GM11168 (cell line): Measurements from ENCODE around the gene KRTAP10-11.
"Not testable (repeated sequence)": the region's sequence is repeated elsewhere in the genome, so short reads cannot be mapped to it uniquely, and the experiment has no call there.

ENCODE experiments used
- in situ Hi-C: fragments of 300-500 bp; cut with MboI; formaldehyde crosslinking; loops from one replicate; pipeline ENCODE4 v1.12.0; 2022; ENCODE audit warnings: low sequenced_read_pairs; ENCODE audit not compliant: unreplicated experiment

Gene KRTAP10-11

GRCh38 chr21:44658913-44659595 is 12.8 kb downstream of the KRTAP10-11 start:
- in situ Hi-C loops, result no loop called here

DNA sequence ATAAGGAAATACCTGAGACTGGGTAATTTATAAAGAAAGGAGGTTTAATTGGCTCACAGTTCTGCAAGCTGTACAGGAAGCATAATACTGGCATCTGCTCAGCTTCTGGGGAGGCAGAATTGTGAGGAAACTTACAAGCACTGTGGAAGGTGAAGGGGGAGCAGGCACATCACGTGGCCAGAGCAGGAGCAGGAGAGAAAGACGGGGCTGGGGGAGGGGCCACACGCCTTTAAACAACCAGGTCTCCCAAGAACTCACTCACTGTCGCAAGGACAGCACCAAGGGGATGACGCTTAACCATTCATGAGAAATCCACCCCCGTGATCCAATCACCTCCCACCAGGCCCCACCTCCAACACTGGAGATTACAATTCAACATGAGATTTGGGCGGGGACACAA is 15.4 kb downstream of the KRTAP10-11 start:
- in situ Hi-C loops, result not testable (repeated sequence)

DNA sequence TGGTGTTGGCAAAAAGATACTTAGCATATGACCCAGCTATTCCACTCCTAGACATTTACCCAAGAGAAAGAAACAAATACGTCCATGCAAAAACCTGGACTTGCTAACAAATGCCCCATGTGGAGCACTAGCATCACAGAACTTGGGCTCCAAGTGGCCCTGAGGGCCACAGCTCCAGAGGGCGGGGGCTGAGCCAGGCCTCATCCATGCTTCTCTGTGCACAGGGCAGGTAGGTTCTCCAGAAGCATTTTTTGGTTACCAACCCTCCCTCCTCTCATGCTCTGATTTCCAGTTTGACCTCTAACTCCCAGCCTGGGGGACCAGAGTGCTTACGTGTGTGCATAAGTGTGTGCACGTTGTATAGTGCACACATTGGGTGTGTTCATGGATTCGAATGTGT is 18.5 kb downstream of the KRTAP10-11 start:
- in situ Hi-C loops, result no loop called here

DNA sequence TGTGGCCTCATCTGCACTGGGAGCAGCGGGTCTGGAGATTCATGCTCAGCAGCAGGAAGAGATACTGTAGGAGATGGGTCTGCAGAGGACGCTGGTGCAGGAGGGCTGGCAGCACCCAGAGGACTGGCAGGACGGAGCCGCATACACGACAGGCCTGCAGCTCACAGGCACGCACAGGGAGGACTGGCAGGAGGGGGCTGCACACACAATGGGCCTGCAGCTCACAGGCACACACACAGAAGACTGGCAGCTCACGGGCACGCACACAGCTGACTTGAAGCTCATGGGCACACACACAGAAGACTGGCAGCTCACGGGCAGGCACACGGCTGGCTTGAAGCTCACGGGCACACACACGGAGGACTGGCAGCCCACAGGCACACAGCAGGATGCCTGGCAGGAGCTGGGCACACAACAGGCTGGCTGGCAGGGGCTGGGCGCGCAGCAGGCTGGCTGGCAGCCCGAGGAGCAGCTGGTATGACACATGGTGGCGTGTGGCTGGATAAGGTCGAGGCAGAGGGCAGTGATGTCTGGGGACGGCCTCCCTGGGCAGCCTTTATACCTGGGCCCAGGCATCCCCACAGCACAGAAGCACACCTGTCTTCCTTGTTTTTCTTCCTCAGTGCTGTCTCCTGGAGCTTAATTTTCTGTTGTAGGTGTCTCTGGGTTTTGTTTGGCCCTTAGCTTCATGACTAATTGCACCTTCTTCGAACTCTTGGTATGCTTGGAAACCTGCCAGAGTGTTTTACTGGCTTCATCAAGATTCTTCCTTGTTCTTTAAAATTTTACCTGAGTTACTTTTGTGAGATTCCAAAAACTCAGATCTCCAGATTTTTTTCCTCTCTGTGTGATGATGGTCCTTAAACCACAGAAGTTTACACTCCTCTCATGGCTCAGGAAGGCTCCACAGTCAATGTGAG is 20.4 kb downstream of the KRTAP10-11 start, which contains the start of gene KRTAP12-2:
Gene KRTAP12-2, minus strand, starts transcription at position 527 of the 920 bp plus-strand sequence. Its CDS starts 41 bp downstream, at position 486.
- in situ Hi-C loops, result no loop called here

- in situ Hi-C loops, result no loop called here
Observed at GRCh38 chr21:44667612-44668011, 21.4 kb downstream of the KRTAP10-11 start.

- in situ Hi-C loops, result no loop called here
Observed at GRCh38 chr21:44670642-44671432, 24.6 kb downstream of the KRTAP10-11 start.

DNA sequence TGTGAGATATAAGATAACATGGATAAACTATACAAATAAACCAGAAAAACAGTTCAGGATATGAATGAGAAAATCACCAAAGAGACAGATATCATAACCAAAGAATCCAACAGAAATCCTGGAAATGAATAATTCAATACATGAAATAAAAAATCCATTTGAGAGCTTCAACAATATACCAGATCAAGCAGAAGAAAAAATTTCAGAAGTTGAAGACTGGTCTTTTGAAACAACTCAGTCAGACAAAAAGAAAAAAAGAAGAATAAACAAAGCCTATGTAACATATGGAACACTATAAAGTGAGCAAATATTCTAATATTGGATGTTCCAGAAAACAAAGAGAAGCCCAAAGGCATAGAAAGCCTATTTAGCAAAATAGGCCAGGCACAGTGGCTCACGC is 25.7 kb downstream of the KRTAP10-11 start:
- in situ Hi-C loops, result no loop called here

GRCh38 chr21:44677881-44678280 is 31.7 kb downstream of the KRTAP10-11 start:
- in situ Hi-C loops, result no loop called here

- in situ Hi-C loops, result no loop called here
Observed at GRCh38 chr21:44681152-44681551, 34.9 kb downstream of the KRTAP10-11 start.

GRCh38 chr21:44681861-44682579 is 35.8 kb downstream of the KRTAP10-11 start, which contains the start of gene KRTAP12-1:
Gene KRTAP12-1 (minus strand): TSS chr21:44682163. CDS start chr21:44682123, 40 bp downstream.
- in situ Hi-C loops, result no loop called here

- in situ Hi-C loops, result no loop called here
Observed at GRCh38 chr21:44682580-44683151, 36.5 kb downstream of the KRTAP10-11 start.

DNA sequence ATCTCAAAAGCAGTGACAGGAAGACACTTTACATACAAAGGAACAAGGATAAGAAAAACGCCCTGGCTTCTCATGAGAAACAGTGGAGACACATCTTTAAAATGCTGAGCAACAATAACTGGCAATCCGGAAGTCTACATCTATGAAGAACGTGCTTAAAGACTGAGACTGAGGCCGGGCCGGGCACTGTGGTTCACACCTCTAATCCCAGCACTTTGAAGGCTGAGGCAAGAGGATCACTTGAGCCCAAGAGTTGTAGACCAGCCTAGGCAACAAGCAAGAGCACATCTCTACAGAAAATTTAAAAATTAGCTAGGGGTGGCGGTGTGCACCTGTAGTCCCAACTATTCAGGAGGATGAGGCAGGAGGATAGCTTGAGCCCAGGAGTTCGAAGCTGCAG is 37.9 kb downstream of the KRTAP10-11 start:
- in situ Hi-C loops, result no loop called here

- in situ Hi-C loops, result no loop called here
Observed at GRCh38 chr21:44684483-44684882, 38.3 kb downstream of the KRTAP10-11 start.

- in situ Hi-C loops, result not testable (repeated sequence)
Observed at GRCh38 chr21:44685050-44685449, 38.8 kb downstream of the KRTAP10-11 start.

- in situ Hi-C loops, result no loop called here
Observed at GRCh38 chr21:44686000-44686781, 40.0 kb downstream of the KRTAP10-11 start.

DNA sequence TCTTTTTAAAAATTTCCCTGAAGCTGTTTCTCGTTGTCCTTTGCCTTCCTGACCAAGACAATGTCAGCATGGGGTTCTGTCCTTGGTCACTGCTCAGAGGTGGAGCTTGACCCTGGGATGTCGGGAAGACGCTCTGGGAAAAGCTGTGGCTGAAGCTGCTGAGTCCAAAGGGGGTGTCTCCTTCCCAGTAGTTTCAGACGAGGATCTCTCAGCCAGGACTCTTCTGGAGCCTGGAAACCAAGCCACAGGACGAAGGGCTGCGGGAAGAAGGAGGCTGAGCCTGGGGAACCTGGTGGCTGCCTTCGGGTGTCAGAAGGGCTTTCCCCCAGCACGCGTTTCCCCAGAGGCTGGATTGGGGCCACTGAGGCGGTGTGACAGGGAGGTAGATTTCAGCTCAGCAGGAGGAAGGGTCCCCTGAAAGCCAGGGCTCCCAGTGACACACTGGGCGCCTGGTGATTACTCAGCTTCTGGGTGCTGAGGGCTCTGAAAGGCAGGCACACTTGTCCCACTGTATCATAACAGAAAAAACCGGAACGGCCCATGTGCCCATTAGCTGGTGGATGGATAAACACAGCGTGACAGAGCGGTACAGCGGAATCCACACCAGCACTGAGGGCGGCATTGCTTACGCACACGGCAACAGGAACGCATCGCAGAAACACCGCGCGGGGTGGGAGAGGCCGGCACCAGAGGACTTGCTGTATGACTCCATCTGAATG is 40.8 kb downstream of the KRTAP10-11 start:
- in situ Hi-C loops, result no loop called here

DNA sequence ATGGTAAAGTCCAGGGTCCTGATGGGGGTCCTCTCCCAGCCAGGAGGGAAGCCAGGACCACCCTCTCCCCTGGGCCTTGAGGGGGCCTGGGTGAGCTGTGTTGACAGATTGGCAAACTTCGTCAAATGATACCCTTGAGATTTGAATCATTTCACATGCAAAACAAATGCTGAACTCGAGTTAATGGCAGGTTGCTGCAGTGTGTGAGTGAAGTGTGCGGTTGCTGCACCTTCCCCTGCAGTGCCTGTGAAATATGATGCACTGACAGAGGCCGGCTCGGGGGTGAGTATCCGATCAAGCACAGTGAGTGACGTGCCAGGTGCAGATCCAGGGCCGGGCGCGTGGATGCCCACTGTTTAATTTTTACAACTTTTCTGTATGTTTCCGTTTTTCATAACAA is 41.5 kb downstream of the KRTAP10-11 start:
- in situ Hi-C loops, result no loop called here

DNA sequence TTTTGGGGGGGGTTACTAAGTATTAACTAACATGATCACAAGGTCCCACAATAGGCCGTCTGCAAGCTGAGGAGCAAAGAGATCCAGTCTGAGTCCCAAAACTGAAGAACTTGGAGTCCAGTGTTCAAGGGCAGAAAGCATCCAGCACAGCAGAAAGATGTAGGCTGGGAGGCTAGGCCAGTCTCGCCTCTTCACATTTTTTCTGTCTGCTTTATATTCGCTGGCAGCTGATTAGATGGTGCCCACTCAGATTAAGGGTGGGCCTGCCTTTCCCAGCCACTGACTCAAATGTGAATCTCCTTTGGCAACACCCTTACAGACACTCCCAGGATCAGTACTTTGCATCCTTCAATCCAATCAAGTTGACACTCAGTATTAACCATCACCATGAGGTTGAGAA is 43.5 kb downstream of the KRTAP10-11 start:
- in situ Hi-C loops, result not testable (repeated sequence)
